Stimulated activated CD4-positive, alpha-beta T cell treated with anti-CD3 and anti-CD28 coated beads, Interleukin-2, amount 100 ng/mL, for 48 hours (primary cell): ENCODE measurements around the gene SLC22A23.

Experiments
- DNase-seq, 2 donors: peaks; one replicate each; pipeline ENCODE4 v3.0.0-alpha.2; 2020

Gene SLC22A23

GRCh38 chr6:3468585-3468984 lies 11.7 kb upstream of the SLC22A23 start:
- no peak for DNase-seq

- no peak for DNase-seq
Measured at GRCh38 chr6:3467996-3468395, 11.1 kb upstream of the SLC22A23 start.

GRCh38 chr6:3466488-3467219 lies 9.8 kb upstream of the SLC22A23 start:
- DNase-seq: no peak

- DNase-seq: no peak
Measured at GRCh38 chr6:3460253-3460652, 3.4 kb upstream of the SLC22A23 start.

- DNase-seq: no peak
Measured at GRCh38 chr6:3458706-3459421, 2.0 kb upstream of the SLC22A23 start.

- no peak for DNase-seq
Measured at GRCh38 chr6:3457710-3458602, 1.1 kb upstream of the SLC22A23 start.

- DNase-seq: no peak
Measured at GRCh38 chr6:3456395-3456897, 404 bp downstream of the SLC22A23 start.

- no peak for DNase-seq
Measured at GRCh38 chr6:3455569-3456394, 1.1 kb downstream of the SLC22A23 start.

GRCh38 chr6:3455147-3455568 lies 1.7 kb downstream of the SLC22A23 start:
- DNase-seq: peak in 1 of 2 donors; percentile 15

GRCh38 chr6:3454273-3455010 lies 2.4 kb downstream of the SLC22A23 start:
- no peak for DNase-seq

- DNase-seq: no peak
Measured at GRCh38 chr6:3453413-3454272, 3.2 kb downstream of the SLC22A23 start.

GRCh38 chr6:3451498-3451897 lies 5.4 kb downstream of the SLC22A23 start:
- DNase-seq: no peak

- DNase-seq: no peak
Measured at GRCh38 chr6:3450888-3451287, 6.0 kb downstream of the SLC22A23 start.

- DNase-seq: no peak
Measured at GRCh38 chr6:3449750-3450305, 7.0 kb downstream of the SLC22A23 start.

- DNase-seq: no peak
Measured at GRCh38 chr6:3449321-3449720, 7.5 kb downstream of the SLC22A23 start.

- no peak for DNase-seq
Measured at GRCh38 chr6:3447005-3447404, 9.8 kb downstream of the SLC22A23 start.

GRCh38 chr6:3446184-3446583 lies 10.7 kb downstream of the SLC22A23 start:
- DNase-seq: no peak

- no peak for DNase-seq
Measured at GRCh38 chr6:3444276-3445088, 12.4 kb downstream of the SLC22A23 start.

GRCh38 chr6:3443221-3443515 lies 13.7 kb downstream of the SLC22A23 start:
- no peak for DNase-seq
